ENCODE results near the gene TYRO3. TPM values are rescaled to one million over a fixed set of nuclear protein-coding genes. Genes with fewer than 3 reads are reported as not detected.
A peak's percentile ranks its signal among the peaks of the same experiment; 100 is the strongest.

TYRO3 gene
- total RNA-seq, 1 donor from 2014 or later = 17.3 TPM

DNA sequence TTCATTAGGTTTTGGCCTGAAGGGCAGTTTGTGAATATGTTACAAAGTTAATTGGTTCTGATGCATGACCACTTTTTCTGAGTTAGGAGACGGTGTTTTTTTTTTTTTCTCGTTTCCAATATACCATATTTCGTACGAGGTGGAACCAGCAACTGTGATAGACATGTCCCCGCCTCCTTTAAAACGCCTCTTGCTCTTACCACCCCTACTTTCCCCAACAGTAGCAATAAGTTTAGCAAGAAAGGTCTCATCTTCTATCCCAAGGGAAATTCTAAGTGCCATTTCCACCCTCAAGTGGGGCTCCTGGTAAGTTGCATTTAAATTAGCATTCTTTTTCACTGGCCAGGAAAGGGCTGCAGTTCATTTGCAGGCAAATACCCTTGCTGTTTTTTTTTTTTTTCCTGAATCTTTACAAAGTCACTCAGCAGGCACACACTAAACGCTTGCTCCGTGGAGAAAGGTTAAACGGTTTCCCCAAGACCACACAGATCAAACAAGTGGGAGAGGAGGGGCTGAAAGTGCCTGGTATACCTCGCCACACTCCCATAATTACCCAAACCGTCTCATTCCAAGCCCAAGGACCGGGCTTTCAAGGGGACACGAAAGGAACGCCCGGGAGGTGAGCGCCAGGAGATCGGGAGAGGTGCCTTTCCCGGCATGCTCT lies 61.7 kb downstream of the TYRO3 start:
- no peak for ATAC-seq
- intact Hi-C loops (cut with DNase I) = no loop called here
- no peak for TF ChIP-seq CTCF (IDR thresholded peaks at IDR 0.05)

GRCh38 chr15:41621200-41622193 lies 62.5 kb downstream of the TYRO3 start:
- Histone ChIP-seq H3K4me1 (peaks cover 14% of the 10 kb centered on the region), H3K27ac (peak overlapping the region; percentile 80), H3K36me3 (no peaks in the 10 kb centered on the region), H3K27me3 (ENCODE audit: low read depth) (no peaks in the 10 kb centered on the region), H3K9me3 (no peaks in the 10 kb centered on the region), H3K4me3 (peak overlapping the region; percentile 68)
- DNase-seq = peak; percentile 88
- TF ChIP-seq CTCF (IDR thresholded peaks at IDR 0.05) = no peak
- peak; percentile 93 to 94 for ATAC-seq
- intact Hi-C loops (cut with DNase I) = no loop called here

More for the DNA sequence above, 61.7 kb downstream of the TYRO3 start:
- H3K27me3 ChIP-seq (ENCODE audit: low read depth) = no peaks in the 10 kb centered on the region
- no peaks in the 10 kb centered on the region for H3K9me3 ChIP-seq
- DNase-seq = no peak
- H3K36me3 ChIP-seq = no peaks in the 10 kb centered on the region
- H3K4me3 ChIP-seq = peak overlapping the region; percentile 68
- H3K4me1 ChIP-seq = peaks cover 14% of the 10 kb centered on the region
- peak overlapping the region; percentile 80 for H3K27ac ChIP-seq

DNA sequence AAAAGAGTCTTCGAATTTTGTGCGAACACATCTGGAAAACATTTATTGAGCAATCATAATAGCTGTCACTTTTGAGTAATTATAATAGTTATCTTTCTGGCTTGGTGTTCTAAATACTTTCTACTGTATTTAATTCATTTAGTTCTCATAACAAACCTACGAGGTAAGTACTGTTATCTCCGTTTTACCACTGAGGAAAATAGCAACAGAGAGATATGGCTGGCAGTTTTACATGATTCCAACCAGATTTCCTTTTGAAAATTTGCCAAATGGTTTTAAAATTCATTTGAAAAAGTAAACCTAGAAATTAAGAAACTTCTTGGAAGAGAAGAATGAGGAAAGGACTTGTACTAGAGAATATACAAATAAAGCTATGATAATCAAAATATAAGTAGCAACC lies 63.9 kb downstream of the TYRO3 start:
- TF ChIP-seq CTCF (IDR thresholded peaks at IDR 0.05) = no peak
- DNase-seq (no peak), ATAC-seq (no peak)
- Histone ChIP-seq H3K27ac (no peak overlapping the region), H3K4me3 (no peak overlapping the region), H3K9me3 (no peaks in the 10 kb centered on the region), H3K27me3 (ENCODE audit: low read depth) (no peaks in the 10 kb centered on the region), H3K4me1 (peaks cover 14% of the 10 kb centered on the region), H3K36me3 (no peaks in the 10 kb centered on the region)
- intact Hi-C loops (cut with DNase I) = no loop called here

GRCh38 chr15:41627203-41627602 lies 68.2 kb downstream of the TYRO3 start:
- no peaks in the 10 kb centered on the region for H3K4me1 ChIP-seq
- ATAC-seq = no peak
- no peaks in the 10 kb centered on the region for H3K9me3 ChIP-seq
- H3K27me3 ChIP-seq (ENCODE audit: low read depth) = no peaks in the 10 kb centered on the region
- no peak overlapping the region for H3K27ac ChIP-seq
- intact Hi-C loops (cut with DNase I) = no loop called here
- no peak for DNase-seq
- H3K36me3 ChIP-seq = no peaks in the 10 kb centered on the region
- no peak overlapping the region for H3K4me3 ChIP-seq
- TF ChIP-seq CTCF (IDR thresholded peaks at IDR 0.05) = no peak

GRCh38 chr15:41629463-41629862 lies 70.5 kb downstream of the TYRO3 start:
- no peaks in the 10 kb centered on the region for H3K36me3 ChIP-seq
- H3K9me3 ChIP-seq = no peaks in the 10 kb centered on the region
- ATAC-seq (no peak), DNase-seq (no peak)
- no peak overlapping the region for H3K27ac ChIP-seq
- intact Hi-C loops (cut with DNase I) = no loop called here
- no peak for TF ChIP-seq CTCF (IDR thresholded peaks at IDR 0.05)
- H3K4me1 ChIP-seq = no peaks in the 10 kb centered on the region
- no peak overlapping the region for H3K4me3 ChIP-seq
- no peaks in the 10 kb centered on the region for H3K27me3 ChIP-seq (ENCODE audit: low read depth)
